Measurements from ENCODE around the gene SPRR2G.
"Not testable (repeated sequence)": the region's sequence is repeated elsewhere in the genome, so short reads cannot be mapped to it uniquely, and the experiment has no call there.

Gene SPRR2G

DNA sequence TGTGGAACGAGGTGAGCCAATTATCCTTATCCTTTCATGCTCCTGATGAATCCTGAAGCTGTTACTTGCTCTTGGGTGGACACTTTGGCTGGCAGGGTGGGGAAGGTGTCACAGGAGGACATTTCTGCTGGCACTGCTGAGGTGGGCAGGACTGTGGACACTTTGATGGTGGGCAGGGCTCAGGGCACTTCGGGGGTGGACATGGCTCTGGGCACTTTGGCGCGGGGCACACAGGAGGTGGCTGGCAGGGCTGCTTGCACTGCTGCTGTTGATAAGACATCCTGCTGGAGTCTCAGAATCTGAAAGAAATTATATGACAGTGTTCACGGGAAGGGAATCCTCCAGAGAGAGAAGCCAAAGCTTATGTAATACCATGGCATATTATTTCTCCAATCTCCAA lies 38.2 kb downstream of the SPRR2G start:
- not testable (repeated sequence) for DNase-seq

DNA sequence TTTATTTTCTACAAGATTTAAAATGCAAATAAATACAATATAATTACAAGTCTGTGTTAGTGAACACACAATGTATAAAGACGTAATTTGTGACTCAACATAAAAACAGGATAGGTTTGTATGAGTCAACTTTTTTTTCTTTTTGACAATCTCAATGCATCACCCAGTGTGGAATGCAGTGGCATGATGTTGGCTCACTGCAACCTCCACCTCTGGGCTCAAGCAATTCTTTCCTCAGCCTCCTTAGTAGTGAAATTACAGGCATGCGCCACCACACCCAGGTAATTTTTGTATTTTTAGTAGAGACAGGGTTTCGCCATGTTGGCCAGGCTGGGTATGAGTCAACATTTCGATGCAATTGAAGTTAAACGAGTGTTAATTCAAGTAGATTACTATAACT lies 50.4 kb downstream of the SPRR2G start:
- no peak for DNase-seq
